Measurements from ENCODE around the gene RCAN3.
"Not testable (repeated sequence)": the region's sequence is repeated elsewhere in the genome, so short reads cannot be mapped to it uniquely, and the experiment has no call there.

Gene RCAN3

GRCh38 chr1:24486331-24487065 is 16.1 kb upstream of the RCAN3 start:
- DNase-seq (ENCODE audit: low spot score), result no peak

GRCh38 chr1:24487455-24487854 is 15.2 kb upstream of the RCAN3 start:
- no peak for DNase-seq (ENCODE audit: low spot score)

- DNase-seq (ENCODE audit: low spot score), result not testable (repeated sequence)
These were observed 14.5 kb upstream of the RCAN3 start for GRCh38 chr1:24488159-24488558.

DNA sequence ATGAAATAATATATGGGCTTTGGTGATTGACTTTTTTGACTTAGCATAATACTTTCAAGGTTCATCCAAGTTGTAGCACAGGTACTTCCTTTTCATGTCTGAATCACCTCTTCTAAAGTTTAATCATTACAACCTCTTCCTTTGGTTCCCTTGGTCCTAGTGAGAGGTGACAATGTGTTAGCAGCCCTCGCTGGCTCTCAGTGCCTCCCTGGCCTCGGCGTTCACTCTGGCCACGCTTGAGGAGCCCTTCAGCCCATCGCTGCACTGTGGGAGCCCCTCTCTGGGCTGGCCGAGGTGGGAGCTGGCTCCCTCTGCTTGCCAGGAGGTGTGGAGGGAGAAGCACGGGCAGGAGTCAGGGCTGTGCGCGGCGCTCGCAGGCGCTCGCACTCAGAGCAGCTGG is 13.0 kb upstream of the RCAN3 start:
- DNase-seq (ENCODE audit: low spot score), result no peak

GRCh38 chr1:24490101-24490781 is 12.4 kb upstream of the RCAN3 start:
- DNase-seq (ENCODE audit: low spot score), result no peak

GRCh38 chr1:24491577-24492360 is 10.9 kb upstream of the RCAN3 start:
- DNase-seq (ENCODE audit: low spot score), result peak; percentile 48

DNA sequence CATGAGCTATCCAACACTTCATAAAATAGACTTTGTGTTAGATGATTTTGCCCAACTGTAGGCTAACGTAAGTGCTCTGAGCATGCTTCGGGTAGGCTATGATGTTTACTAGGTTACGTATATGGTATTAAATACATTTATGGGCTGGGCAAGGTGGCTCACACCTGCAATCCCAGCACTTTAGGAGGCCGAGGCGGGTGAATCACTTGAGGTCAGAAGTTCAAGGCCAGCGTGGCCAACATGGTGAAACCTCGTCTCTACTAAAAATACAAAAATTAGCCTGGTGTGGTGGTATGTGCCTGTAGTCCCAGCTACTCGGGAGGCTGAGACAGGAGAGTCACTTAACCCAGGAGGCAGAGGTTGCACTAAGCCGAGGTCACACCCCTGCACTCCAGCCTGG is 9.7 kb upstream of the RCAN3 start:
- DNase-seq (ENCODE audit: low spot score), result not testable (repeated sequence)

DNA sequence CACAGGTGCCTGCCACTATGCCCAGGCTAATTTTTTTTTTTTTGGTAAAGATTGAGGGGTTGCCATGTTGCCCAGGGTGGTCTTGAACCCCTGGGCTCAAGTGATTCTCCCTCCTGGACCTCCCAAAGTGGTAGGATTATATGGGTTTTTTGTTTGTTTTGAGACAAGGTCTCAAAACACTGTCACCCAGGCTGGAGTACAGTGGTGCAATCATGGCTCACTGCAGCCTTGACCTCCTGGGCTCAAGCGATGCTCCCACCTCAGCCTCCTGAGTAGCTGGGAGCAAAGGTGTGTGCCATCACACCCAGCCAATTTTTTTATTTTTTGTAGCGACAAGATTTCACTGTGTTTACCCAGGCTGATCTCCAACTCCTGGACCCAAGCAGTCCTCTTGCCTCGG is 8.9 kb upstream of the RCAN3 start:
- no peak for DNase-seq (ENCODE audit: low spot score)

DNA sequence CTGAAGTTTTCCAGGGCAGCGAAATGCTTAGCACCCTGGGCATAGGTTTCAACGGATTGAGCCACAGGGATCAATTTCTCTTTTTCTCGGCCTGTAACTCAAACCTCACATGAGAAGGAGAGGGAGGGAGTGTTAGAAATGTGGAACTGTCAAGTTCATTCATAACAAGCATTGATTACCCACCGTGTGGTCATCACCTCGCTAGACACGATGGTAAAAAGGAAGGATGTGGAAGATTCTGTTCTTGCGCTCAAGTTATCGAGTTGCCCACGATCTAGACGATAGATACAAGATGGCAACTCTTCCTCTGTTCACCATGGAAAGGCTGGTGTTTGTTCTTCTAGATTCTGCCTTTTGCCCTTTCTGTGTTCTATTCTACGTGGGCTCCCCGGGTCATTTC is 4.0 kb upstream of the RCAN3 start:
- no peak for DNase-seq (ENCODE audit: low spot score)

DNA sequence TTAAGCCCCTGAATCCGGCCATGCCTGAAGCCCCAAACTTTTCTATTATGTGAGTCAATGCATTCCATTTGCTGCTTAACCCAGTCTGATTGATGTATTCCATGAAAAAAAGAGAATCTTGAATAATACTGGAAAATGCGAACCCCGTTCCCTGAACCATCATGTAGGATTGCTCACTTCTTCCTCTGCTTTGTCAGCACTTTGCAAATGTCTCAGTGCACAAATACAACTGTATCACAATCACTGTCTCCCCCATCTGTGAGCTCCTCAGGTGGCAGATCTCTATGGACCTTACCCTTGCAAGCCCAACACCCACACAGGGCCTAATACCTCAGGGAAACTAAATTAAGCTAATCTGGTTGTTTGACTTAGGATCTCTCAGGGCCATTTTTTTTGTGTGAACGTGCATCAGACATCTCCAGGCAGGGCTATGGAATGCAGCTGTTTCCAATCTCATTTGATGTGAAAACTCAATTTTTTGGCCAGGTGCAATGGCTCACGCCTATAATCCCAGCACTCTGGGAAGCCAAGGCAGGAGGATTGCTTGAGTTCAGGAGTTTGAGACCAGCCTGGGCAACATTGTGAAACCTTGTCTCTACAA is 2.1 kb upstream of the RCAN3 start:
- DNase-seq (ENCODE audit: low spot score), result no peak

DNA sequence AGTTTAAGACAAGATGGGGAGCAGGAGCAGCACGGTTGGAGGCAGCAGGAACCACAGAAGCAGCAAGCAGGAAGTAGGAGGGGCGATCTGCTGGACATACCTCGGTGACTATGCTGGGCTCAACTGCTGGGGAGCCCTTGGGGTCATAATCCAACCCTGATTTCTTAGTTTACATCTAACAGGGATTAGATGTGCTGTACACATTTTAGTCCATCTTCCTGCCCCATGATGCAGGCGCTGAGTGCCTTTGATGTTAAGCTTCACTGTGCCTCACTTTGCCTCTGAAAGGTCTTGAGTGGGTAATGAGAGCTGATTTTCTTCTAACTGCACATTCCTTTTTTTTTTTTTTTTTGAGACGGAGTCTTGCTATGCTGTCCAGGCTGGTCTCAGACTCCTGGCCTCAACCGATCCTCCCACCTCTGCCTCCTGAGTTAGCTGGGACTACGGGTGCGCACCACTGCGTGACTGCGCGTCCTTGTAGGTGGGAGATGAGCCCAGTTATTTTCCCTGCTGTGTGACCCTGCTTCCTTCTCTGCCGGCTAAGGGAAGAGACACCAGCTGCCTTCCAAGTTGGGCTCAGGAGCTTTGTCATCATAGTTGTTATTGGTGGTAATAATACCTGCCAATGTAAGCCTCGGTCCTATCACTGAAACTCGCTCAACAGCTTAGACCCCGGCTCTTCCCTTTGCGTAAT is 1.1 kb upstream of the RCAN3 start:
- DNase-seq (ENCODE audit: low spot score), result peak; percentile 40

DNA sequence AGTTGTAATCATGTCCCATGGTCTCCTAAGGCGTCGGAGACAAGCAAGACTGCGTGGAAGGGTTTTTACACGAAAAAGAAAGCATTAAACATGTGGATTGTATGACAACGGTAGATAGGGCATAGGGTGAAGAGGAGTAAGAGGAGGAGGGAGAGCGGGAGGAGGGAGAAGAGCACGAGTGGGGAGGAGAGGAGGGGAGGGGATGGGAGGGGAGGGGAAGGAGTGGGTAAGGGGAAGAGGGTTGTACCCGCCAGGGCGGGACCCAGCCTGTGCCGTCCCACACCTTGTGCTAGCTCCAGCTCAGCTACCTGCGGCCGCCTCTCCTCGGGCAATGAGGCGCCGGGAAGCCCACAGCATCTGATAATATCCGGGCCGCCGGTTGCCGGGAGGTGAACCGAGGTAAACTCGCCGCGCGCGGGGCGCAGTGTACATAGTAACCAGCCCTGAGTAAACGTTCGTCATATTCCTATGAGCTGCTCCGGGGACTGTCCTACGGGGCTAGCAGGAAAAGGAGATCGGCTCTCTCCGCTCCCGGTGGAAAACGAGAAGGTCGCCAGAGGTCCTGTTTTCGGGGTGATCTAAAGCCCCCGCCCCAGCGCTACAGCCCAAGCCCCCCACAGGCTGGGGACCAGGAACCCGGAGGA is 449 bp upstream of the RCAN3 start:
- DNase-seq (ENCODE audit: low spot score), result peak; percentile 73

GRCh38 chr1:24503059-24503751 is 569 bp downstream of the RCAN3 start:
- DNase-seq (ENCODE audit: low spot score), result no peak

GRCh38 chr1:24503870-24504523 is 1.4 kb downstream of the RCAN3 start:
- DNase-seq (ENCODE audit: low spot score), result no peak

DNA sequence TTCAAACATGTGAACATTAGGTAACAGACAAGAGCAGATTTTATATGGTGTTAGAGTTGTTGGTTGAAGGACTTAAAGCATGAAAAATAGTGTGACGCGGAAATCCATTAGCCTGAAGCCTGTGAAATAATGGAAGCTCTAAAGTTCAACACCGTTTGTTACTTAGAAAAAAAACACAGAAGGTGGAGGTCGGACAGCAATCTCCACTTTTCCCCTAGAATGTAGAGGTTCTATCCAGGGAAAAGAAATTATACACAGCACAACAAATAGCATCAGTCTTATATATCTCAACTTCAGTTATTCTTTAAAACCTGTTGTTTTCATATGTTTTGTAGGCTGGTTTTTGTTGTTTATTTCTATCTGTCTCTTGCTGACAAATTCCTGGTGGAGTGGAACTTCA is 1.9 kb downstream of the RCAN3 start:
- no peak for DNase-seq (ENCODE audit: low spot score)

DNA sequence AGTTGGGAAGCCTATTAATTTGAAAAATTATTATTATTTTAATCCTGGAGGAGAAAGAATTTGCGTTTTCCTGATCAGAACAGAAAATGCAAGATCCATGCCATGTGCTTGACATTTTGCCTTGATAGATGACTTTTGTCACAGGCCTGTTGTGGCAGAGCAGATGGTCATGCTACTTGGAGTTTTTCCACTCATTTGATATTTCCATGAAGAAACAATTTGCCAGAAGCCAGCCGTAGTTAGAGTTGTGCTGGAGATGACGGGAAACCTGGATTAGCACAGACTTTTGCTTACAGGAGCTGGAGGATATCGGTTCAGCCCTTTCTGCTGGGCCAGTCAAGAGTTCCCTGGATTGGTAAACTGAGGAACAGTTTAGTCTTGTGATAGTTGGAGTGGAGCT is 3.2 kb downstream of the RCAN3 start:
- DNase-seq (ENCODE audit: low spot score), result no peak

DNA sequence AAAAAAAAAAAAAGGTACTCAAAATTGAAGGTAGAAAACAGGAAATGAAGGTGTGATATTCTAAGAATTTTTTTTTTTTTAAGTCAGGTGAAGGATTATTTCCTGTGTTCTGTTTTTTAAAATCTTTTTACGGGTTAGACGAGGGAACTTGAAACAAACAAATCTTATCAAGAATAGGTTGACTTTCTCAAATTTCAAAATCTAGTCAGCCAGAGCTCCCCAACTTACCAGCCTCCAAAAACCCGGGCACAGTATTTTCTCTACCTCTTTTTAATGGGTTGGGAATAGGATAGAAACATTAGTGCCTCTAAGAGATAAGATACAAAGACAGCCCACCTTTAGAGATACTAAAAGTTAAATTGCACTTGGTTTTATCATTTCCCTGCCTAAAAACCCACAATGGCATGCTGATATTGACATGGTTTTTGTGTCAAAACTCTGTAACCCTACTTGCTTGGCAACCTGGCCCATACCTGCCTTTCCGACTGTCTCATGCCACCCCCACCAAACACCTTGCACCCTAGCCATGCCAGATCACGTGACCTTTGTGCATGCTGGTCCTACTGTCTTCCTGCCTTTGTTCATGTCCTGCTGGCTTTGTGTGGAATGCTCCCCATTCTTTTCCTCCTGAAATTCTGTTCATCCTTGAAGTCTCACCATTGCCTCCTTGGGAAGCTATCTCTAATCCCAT is 4.2 kb downstream of the RCAN3 start:
- no peak for DNase-seq (ENCODE audit: low spot score)

- DNase-seq (ENCODE audit: low spot score), result no peak
These were observed 4.8 kb downstream of the RCAN3 start for GRCh38 chr1:24507405-24507804.

DNA sequence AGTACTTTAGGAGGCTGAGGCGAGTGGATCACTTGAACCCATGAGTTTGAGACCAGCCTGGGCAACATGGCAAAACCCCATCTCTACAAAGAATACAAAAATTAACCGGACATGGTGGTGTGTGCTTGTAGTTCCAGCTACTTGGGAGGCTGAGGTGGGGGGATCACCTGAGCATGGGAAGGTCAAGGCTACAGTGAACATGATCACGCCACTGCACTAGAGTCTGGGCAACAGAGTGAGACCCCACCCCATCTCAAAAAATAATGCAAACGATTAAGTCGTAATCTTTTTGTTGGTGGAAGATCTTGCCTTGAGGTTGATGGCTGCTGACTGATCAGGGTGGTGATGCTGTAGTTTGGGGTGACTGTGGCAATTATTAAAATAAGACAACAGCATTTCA is 6.3 kb downstream of the RCAN3 start:
- DNase-seq (ENCODE audit: low spot score), result no peak

DNA sequence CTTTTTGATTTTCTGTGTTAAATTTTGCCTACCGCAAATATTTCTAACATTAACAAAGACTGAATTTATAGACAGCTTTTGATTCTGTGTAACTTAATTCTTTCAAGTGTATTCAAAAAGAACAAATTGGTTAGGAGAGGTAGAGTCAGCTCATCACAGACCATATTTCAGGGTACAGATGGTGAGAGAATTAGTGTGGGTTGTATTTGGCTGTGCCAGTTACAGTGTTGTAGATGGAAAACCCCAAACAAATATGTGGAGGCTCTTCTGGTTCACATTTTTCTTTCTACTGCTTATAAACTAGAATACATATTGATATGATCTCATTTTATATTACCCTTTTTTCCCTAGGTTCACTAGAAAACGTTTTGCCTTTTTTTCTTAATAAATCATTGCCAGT is 11.1 kb downstream of the RCAN3 start:
- no peak for DNase-seq (ENCODE audit: low spot score)

Data from GM03348 (cell line).